HFFc6 (cell line): ENCODE results near the gene LGALSL. TPM values are rescaled to one million over a fixed set of nuclear protein-coding genes. Genes with fewer than 3 reads are reported as not detected.

Experiments
- DNase-seq: peaks from one replicate; pipeline ENCODE4 v3.0.0-alpha.2; 2018
- H3K27ac Mint-ChIP-seq: 2 replicates; pipeline ENCODE4 v1.8.0; 2020; ENCODE audit warnings: mild to moderate bottlenecking, mixed read lengths
- H3K27me3 Mint-ChIP-seq: 2 replicates; pipeline ENCODE4 v1.8.0; 2021; ENCODE audit warnings: mild to moderate bottlenecking, moderate library complexity, mixed read lengths; ENCODE audit not compliant: insufficient read depth
- H3K36me3 Mint-ChIP-seq: 2 replicates; pipeline ENCODE4 v1.8.0; 2021; ENCODE audit warnings: low read depth, mixed read lengths
- H3K4me1 Mint-ChIP-seq: 2 replicates; pipeline ENCODE4 v1.8.0; 2020; ENCODE audit warnings: low read depth, mixed read lengths
- H3K4me3 Mint-ChIP-seq: 2 replicates; pipeline ENCODE4 v1.8.0; 2020; ENCODE audit warnings: mild to moderate bottlenecking, moderate library complexity, mixed read lengths
- H3K9me3 Mint-ChIP-seq: 2 replicates; pipeline ENCODE4 v1.8.0; 2020; ENCODE audit warnings: mild to moderate bottlenecking, mixed read lengths
- CTCF ChIP-seq: fragments of 200-600 bp; sonication (generic); IDR thresholded peaks from 2 replicates; pipeline ENCODE4 v1.5.0; 2021; ENCODE audit warnings: antibody characterized with exemption, mild to moderate bottlenecking
- total RNA-seq, 6 experiments: library from RNA; stranded (reverse); fragmentation: NEBNext Ultra II Directional; extraction: Animal tissue kit (Norgen Biotek cat#: 25700); gene quantifications; 2 replicates in 1 of 6; 3 replicates in 5 of 6; pipeline ENCODE4 v1.2.3, GENCODE V29; 2021

LGALSL gene
- total RNA-seq, 6 experiments from 2014 or later, result 0.64 to 2.1 (median 0.82) TPM

GRCh38 chr2:64454386-64455332 lies 697 bp downstream of the LGALSL start:
- peak; percentile 3 for DNase-seq
- Mint-ChIP-seq H3K27ac (no peak overlapping the region), H3K27me3 (peaks cover 19% of the 10 kb centered on the region), H3K9me3 (no peaks in the 10 kb centered on the region), H3K4me1 (peaks cover 15% of the 10 kb centered on the region), H3K36me3 (no peaks in the 10 kb centered on the region), H3K4me3 (peak overlapping the region; percentile 78)
- no peak for TF ChIP-seq CTCF

GRCh38 chr2:64455545-64455944 lies 1.6 kb downstream of the LGALSL start:
- no peaks in the 10 kb centered on the region for H3K36me3 Mint-ChIP-seq
- no peak for DNase-seq
- peaks cover 16% of the 10 kb centered on the region for H3K27me3 Mint-ChIP-seq
- H3K4me3 Mint-ChIP-seq, result peak overlapping the region; percentile 78
- no peak overlapping the region for H3K27ac Mint-ChIP-seq
- H3K4me1 Mint-ChIP-seq, result peaks cover 15% of the 10 kb centered on the region
- H3K9me3 Mint-ChIP-seq, result no peaks in the 10 kb centered on the region
- no peak for TF ChIP-seq CTCF

GRCh38 chr2:64456293-64456692 lies 2.3 kb downstream of the LGALSL start:
- Mint-ChIP-seq H3K4me3 (no peak overlapping the region), H3K9me3 (no peaks in the 10 kb centered on the region), H3K27ac (no peak overlapping the region), H3K4me1 (peaks cover 15% of the 10 kb centered on the region), H3K36me3 (no peaks in the 10 kb centered on the region), H3K27me3 (peaks cover 15% of the 10 kb centered on the region)
- no peak for DNase-seq
- no peak for TF ChIP-seq CTCF

GRCh38 chr2:64457524-64457923 lies 3.6 kb downstream of the LGALSL start:
- no peaks in the 10 kb centered on the region for H3K9me3 Mint-ChIP-seq
- H3K4me3 Mint-ChIP-seq, result no peak overlapping the region
- no peak for DNase-seq
- TF ChIP-seq CTCF, result no peak
- peaks cover 7% of the 10 kb centered on the region for H3K27me3 Mint-ChIP-seq
- peaks cover 15% of the 10 kb centered on the region for H3K4me1 Mint-ChIP-seq
- H3K27ac Mint-ChIP-seq, result no peak overlapping the region
- no peaks in the 10 kb centered on the region for H3K36me3 Mint-ChIP-seq

GRCh38 chr2:64459575-64459974 lies 5.6 kb downstream of the LGALSL start:
- Mint-ChIP-seq H3K27me3 (peaks cover 8% of the 10 kb centered on the region), H3K9me3 (no peaks in the 10 kb centered on the region), H3K4me3 (no peak overlapping the region), H3K36me3 (no peaks in the 10 kb centered on the region), H3K4me1 (peaks cover 14% of the 10 kb centered on the region), H3K27ac (no peak overlapping the region)
- no peak for DNase-seq
- TF ChIP-seq CTCF, result no peak
